ACC112 (cell line): Measurements from ENCODE around the gene LRBA.
A peak's percentile ranks its signal among the peaks of the same experiment; 100 is the strongest.

Source experiments
- H2AFZ ChIP-seq: fragments of 200-600 bp; sonication (generic); one replicate; pipeline ENCODE4 v1.6.0; 2017; ENCODE audit warnings: antibody characterized with exemption, low read length; ENCODE audit not compliant: unreplicated experiment
- H3K27ac ChIP-seq: fragments of 200-600 bp; sonication (generic); 2 replicates; pipeline ENCODE4 v1.5.1; 2014; ENCODE audit warnings: low read depth, mild to moderate bottlenecking, antibody characterized with exemption, low read length, moderate library complexity
- H3K27me3 ChIP-seq: fragments of 200-600 bp; sonication (generic); 2 replicates; pipeline ENCODE4 v1.6.1; 2014; ENCODE audit warnings: mild to moderate bottlenecking, antibody characterized with exemption, low read length, moderate library complexity, mixed read lengths; ENCODE audit not compliant: insufficient read depth
- H3K36me3 ChIP-seq: fragments of 200-600 bp; sonication (generic); 2 replicates; pipeline ENCODE4 v1.6.1; 2016; ENCODE audit warnings: mild to moderate bottlenecking, antibody characterized with exemption, low read length, moderate library complexity, mixed read lengths; ENCODE audit not compliant: insufficient read depth
- H3K4me1 ChIP-seq: fragments of 200-600 bp; sonication (generic); one replicate; pipeline ENCODE4 v1.6.1; 2016; ENCODE audit warnings: low read length, mixed read lengths; ENCODE audit not compliant: insufficient read depth, unreplicated experiment, control insufficient read depth
- H3K4me3 ChIP-seq: fragments of 200-600 bp; sonication (generic); 2 replicates; pipeline ENCODE4 v1.5.1; 2014; ENCODE audit warnings: mild to moderate bottlenecking, low read depth, low read length
- H3K79me2 ChIP-seq: fragments of 200-600 bp; sonication (generic); one replicate; pipeline ENCODE4 v1.6.0; 2016; ENCODE audit warnings: low read length; ENCODE audit not compliant: control insufficient read depth, unreplicated experiment, insufficient read depth

Gene LRBA

DNA sequence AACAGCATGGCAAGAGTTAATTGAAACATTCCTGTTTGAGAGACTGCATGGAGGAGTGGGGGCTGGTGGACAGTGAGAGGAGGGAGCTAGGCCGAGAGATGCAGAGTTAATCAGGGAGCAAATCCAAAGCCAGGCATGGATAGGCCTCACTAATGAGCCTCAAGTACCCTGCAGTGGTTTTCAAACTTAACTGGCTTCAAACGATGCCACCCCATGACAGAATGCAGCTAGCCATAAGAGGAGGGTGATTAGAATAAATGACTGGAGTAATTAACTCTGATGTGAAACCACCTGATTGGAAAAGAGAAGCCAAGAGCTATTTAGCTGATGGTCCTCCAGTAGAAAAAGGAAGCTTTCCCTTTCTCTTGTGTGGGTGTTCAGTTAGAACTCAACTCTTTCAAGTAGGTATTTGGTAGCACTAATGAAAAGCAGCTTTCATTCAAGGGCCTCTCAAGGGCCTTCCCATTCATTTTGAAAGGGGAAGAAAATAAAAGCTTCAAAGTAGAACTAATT is 648.5 kb downstream of the LRBA start:
- H2AFZ ChIP-seq = no peak overlapping the region
- no peak overlapping the region for H3K4me3 ChIP-seq
- H3K4me1 ChIP-seq = peaks cover 3% of the 10 kb centered on the region
- no peaks in the 10 kb centered on the region for H3K79me2 ChIP-seq
- H3K27me3 ChIP-seq = no peaks in the 10 kb centered on the region
- H3K36me3 ChIP-seq = no peaks in the 10 kb centered on the region
- H3K27ac ChIP-seq = no peak overlapping the region

DNA sequence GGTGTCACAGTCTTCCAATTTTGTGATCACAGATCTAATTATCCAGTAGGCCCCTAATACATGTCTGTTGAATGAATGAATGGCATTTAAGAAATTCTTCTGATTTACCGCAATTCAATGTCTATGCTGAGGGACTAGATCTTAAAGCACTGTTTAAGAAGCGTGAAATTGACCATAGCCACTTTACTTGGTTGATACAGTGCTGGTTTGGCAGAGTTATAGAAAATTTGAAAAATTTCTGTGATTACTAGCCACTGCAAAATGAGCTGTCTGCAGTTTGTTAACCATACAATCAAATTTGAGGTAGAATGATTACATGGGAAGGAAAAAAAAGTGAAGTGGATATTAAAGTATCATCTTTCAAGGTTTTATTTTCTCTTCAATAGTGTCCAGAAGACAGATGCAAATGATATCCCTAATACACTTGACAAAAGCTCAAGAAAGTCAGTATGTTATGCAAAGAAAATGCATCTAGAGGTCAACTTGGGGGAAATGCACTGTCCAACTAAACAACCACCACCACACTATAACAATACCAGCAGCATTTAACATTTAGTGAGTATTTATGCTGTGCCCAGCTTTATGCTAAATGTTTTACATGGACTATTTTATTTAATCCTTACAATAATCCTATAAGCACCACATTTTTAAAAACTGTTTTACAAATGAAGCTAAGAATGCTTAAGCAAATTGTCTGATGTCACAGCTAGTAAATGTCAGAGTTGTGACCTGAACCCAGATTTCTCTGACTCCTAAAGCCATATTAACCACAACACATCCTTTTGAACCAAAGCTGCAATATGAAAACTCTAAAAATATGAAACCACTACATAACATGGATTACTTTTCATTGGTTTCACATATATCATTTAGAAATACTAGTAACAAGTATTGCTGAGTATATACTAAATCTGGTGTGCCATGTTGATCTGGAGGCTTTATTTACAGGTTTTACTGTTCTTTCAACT is 651.1 kb downstream of the LRBA start:
- Histone ChIP-seq H2AFZ (no peak overlapping the region), H3K4me1 (peaks cover 3% of the 10 kb centered on the region), H3K79me2 (no peaks in the 10 kb centered on the region), H3K27me3 (no peaks in the 10 kb centered on the region), H3K36me3 (no peaks in the 10 kb centered on the region), H3K4me3 (no peak overlapping the region), H3K27ac (no peak overlapping the region)

DNA sequence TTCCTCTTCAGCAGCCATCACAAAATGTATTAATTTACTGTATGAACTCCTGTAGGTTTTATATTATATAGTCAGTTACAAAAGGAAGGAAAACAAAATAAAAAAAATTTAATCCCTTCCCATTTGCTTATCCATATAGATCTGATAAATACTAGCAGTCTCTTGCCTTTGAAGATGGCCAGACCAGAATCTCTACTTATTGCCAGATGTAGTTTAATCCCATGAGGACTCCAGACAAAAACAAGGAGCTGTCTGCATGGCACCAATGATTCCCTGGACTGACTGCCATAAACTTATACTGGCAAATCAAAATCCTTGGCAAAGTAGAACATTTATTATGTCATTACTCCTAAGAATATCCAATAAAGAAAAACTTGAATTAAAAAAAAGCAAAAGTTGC is 656.4 kb downstream of the LRBA start:
- H3K79me2 ChIP-seq = no peaks in the 10 kb centered on the region
- no peaks in the 10 kb centered on the region for H3K4me1 ChIP-seq
- H2AFZ ChIP-seq = no peak overlapping the region
- H3K36me3 ChIP-seq = no peaks in the 10 kb centered on the region
- no peaks in the 10 kb centered on the region for H3K27me3 ChIP-seq
- H3K4me3 ChIP-seq = no peak overlapping the region
- H3K27ac ChIP-seq = no peak overlapping the region

DNA sequence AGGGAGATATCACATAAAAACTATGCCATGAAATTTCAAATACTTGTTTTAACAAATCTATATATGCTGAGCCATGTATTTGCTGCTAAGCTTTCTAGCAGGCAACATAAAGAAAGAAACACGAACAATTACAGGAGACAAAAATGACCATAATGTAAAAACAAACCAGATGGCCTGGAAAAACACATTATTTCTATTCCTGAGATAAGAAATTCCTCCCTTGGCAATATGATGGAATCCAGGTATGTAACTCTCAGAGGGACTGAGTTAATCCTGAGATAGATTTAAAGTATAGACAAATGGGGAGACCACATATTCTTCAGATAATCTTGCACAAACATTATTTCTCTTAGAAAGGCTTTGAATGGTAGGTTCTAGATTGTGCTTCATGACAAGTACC is 657.3 kb downstream of the LRBA start:
- H3K27me3 ChIP-seq = no peaks in the 10 kb centered on the region
- H3K27ac ChIP-seq = no peak overlapping the region
- no peaks in the 10 kb centered on the region for H3K4me1 ChIP-seq
- no peak overlapping the region for H2AFZ ChIP-seq
- no peaks in the 10 kb centered on the region for H3K36me3 ChIP-seq
- H3K79me2 ChIP-seq = no peaks in the 10 kb centered on the region
- H3K4me3 ChIP-seq = no peak overlapping the region

DNA sequence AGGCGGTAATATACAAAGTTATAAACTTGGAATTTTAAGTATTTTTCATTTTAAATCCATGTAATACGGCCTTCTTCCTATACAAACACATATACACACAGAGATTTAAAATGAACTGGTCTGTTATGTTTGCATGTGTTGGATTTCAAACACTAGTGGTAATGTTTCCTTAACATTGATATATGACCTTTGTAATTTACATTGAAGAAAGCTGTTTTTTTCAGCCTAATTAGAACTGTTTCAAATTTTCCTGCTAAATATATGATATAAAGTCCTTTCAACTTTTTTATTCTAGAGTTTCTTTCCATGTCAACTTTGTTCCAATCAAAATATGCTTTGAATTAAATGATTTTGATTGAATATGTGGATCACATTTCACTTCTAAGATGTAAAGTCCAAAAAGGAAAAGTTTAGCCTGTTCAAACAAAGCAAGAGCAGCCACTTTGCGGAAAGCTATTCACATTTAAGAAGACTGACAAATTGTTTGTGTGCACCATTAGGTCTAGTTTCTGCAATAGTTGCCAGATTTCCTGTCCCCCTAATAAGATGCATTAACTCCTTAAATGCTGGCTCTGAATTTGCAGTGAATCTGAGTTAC is 659.1 kb downstream of the LRBA start:
- H3K4me1 ChIP-seq = no peaks in the 10 kb centered on the region
- no peaks in the 10 kb centered on the region for H3K36me3 ChIP-seq
- no peak overlapping the region for H3K4me3 ChIP-seq
- no peaks in the 10 kb centered on the region for H3K79me2 ChIP-seq
- H2AFZ ChIP-seq = no peak overlapping the region
- no peaks in the 10 kb centered on the region for H3K27me3 ChIP-seq
- no peak overlapping the region for H3K27ac ChIP-seq

DNA sequence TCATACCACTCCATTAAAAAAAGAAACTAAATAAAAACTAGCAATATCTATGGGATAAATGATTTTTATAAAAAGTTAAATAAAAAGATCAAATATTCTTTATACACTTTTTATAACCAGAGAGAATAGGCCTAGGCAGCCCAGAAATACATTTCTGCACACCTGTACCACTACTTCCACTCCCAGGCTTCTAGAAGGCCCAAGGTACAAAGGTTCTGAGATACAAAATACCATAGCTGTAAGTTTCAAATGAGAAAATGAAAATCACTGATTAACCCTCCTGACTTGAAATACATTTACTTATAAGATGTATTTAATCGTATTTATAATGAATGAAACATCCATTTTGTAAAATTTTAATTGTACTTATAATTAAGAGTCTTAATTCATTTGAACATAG is 659.7 kb downstream of the LRBA start:
- H3K4me1 ChIP-seq = no peaks in the 10 kb centered on the region
- no peaks in the 10 kb centered on the region for H3K79me2 ChIP-seq
- no peaks in the 10 kb centered on the region for H3K36me3 ChIP-seq
- H2AFZ ChIP-seq = no peak overlapping the region
- no peak overlapping the region for H3K27ac ChIP-seq
- no peak overlapping the region for H3K4me3 ChIP-seq
- H3K27me3 ChIP-seq = no peaks in the 10 kb centered on the region

DNA sequence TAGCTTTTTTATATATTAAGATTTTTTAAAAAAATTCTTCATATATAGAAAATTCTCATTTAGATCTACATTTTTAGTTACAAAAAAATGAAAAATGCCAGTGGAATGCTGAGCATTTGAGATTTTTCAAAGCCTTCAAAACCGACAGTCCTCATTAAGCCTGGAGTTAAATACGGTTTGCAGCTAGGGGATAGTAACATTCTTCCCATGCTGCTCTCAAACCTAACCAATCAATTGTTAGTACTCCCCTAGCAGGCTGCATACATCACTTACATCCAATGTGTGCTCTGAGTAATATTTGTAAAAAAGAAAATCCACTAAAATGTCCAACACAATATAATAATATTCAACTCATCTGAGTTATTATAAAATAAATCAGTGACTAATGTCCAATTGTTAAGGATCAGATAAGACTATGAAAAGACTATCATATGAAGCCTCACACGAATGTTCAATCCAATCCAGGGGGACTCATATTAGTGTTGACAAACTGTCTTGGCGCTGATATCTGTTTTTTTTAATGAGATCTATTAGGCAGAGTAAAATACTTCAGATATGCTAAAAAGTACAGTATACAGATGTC is 660.8 kb downstream of the LRBA start:
- no peak overlapping the region for H3K4me3 ChIP-seq
- H3K27me3 ChIP-seq = no peaks in the 10 kb centered on the region
- H2AFZ ChIP-seq = no peak overlapping the region
- H3K79me2 ChIP-seq = no peaks in the 10 kb centered on the region
- no peak overlapping the region for H3K27ac ChIP-seq
- H3K36me3 ChIP-seq = no peaks in the 10 kb centered on the region
- H3K4me1 ChIP-seq = peaks cover 4% of the 10 kb centered on the region

DNA sequence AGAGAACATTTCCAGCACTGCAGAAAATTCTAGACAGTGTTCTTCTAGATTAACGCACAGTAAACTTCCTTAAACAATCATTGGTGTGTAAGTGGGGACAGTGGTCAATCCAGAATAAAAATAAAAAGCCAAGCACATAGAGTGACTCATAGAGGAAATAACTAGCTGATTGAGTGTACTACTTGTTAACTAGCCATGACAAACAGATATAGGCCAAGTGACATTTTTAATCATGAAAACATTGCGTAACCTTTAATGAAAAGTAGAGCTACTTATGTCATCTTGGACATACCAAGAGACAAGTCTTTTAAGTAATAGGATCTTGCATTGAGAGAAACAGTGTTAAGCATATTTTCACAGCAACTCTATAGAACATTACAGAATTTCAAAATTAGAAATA is 667.0 kb downstream of the LRBA start:
- Histone ChIP-seq H3K27ac (peak overlapping the region; percentile 55), H3K4me3 (no peak overlapping the region), H3K4me1 (peaks cover 26% of the 10 kb centered on the region)

DNA sequence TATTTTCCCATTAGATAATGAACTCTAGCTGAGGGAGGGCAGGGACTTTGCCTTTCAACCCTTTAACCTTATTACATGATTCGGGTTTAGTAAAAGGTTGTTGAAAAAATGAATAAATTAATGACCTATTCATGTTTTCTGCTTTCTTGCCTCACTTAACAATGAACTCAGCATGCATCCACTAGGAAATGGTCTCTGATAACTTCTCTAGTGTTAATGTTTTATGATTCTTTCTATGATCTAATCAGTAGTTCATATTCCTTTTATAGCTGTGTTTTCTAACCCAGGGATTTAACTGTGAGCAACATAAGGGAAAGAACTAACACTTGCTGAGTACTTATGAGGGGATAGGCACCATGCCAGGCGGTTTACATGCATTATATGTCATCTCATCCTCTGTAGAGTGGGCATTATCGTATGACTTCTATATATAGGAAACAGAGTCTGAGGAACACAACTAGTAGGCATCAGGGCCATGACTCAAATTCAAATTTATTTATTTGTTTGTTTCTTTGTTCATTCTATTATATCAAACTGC is 669.8 kb downstream of the LRBA start:
- Histone ChIP-seq H2AFZ (no peak overlapping the region), H3K36me3 (no peaks in the 10 kb centered on the region), H3K79me2 (no peaks in the 10 kb centered on the region), H3K27ac (no peak overlapping the region), H3K27me3 (no peaks in the 10 kb centered on the region), H3K4me3 (no peak overlapping the region), H3K4me1 (peaks cover 26% of the 10 kb centered on the region)

More for the DNA sequence above, 667.0 kb downstream of the LRBA start:
- Histone ChIP-seq H3K27me3 (no peaks in the 10 kb centered on the region), H3K79me2 (no peaks in the 10 kb centered on the region), H3K36me3 (no peaks in the 10 kb centered on the region), H2AFZ (no peak overlapping the region)

DNA sequence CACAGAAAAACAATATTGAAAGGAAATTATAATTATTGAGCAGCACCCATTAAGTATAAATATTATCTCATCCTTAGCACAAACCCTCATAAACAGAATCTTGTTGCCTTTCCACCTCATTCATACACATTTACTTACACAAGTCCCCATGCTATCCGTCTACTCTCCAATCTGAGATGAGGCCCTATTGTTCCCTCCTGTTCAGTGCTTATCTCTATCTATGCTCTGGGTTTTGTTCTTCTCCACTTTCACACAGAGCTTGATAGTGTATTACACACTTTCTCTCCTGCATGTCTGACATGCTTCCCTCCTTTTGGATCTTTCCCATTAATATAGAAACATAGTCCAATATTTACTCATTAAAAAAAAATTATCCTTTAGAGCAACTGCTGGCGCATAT is 671.3 kb downstream of the LRBA start:
- Histone ChIP-seq H2AFZ (no peak overlapping the region), H3K36me3 (no peaks in the 10 kb centered on the region), H3K4me3 (no peak overlapping the region), H3K4me1 (peaks cover 18% of the 10 kb centered on the region), H3K79me2 (no peaks in the 10 kb centered on the region), H3K27me3 (no peaks in the 10 kb centered on the region), H3K27ac (no peak overlapping the region)
